ENCODE results near the gene RBBP5.
A peak's percentile ranks its signal among the peaks of the same experiment; 100 is the strongest.

DNA sequence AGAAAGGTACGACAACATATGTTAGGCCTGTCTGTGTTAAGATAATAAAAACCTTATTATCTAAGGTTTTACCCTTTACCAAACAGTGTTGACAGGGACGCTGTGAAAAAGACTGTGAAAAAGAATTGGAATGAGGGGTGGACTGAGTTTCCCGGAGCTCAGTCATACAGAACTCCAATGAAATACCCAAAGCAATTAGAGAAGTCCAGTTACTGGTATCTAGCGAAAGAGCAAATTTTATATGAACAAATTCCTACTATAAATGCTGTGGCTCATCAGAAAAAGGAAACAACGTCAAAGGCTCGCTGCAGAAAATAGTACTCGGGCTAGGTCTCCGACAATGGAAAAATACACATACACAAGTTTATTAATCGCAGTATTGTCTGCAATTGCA, 708 bp upstream of the RBBP5 start:
- TF ChIP-seq POLR2A (IDR thresholded peaks at IDR 0.05), result no peak
- TF ChIP-seq, protein P1, sequence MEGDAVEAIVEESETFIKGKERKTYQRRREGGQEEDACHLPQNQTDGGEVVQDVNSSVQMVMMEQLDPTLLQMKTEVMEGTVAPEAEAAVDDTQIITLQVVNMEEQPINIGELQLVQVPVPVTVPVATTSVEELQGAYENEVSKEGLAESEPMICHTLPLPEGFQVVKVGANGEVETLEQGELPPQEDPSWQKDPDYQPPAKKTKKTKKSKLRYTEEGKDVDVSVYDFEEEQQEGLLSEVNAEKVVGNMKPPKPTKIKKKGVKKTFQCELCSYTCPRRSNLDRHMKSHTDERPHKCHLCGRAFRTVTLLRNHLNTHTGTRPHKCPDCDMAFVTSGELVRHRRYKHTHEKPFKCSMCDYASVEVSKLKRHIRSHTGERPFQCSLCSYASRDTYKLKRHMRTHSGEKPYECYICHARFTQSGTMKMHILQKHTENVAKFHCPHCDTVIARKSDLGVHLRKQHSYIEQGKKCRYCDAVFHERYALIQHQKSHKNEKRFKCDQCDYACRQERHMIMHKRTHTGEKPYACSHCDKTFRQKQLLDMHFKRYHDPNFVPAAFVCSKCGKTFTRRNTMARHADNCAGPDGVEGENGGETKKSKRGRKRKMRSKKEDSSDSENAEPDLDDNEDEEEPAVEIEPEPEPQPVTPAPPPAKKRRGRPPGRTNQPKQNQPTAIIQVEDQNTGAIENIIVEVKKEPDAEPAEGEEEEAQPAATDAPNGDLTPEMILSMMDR (IDR thresholded peaks at IDR 0.05 in 4 of 5, conservative IDR thresholded peaks at IDR 0.05 in 1 of 5), result peak in 1 of 5 experiments; percentile 24

All from gastrocnemius medialis (tissue), 4 donors.